NCI-H1105 treated with DMSO at 0.1 percent for 48 hours (cell line): ENCODE results near the gene ATL2.
"Not testable (repeated sequence)": the region's sequence is repeated elsewhere in the genome, so short reads cannot be mapped to it uniquely, and the experiment has no call there.

Experiments
- DNase-seq: peaks from one replicate; lab custom pipeline; 2025; lab: John Stamatoyannopoulos, UW

ATL2 gene

DNA sequence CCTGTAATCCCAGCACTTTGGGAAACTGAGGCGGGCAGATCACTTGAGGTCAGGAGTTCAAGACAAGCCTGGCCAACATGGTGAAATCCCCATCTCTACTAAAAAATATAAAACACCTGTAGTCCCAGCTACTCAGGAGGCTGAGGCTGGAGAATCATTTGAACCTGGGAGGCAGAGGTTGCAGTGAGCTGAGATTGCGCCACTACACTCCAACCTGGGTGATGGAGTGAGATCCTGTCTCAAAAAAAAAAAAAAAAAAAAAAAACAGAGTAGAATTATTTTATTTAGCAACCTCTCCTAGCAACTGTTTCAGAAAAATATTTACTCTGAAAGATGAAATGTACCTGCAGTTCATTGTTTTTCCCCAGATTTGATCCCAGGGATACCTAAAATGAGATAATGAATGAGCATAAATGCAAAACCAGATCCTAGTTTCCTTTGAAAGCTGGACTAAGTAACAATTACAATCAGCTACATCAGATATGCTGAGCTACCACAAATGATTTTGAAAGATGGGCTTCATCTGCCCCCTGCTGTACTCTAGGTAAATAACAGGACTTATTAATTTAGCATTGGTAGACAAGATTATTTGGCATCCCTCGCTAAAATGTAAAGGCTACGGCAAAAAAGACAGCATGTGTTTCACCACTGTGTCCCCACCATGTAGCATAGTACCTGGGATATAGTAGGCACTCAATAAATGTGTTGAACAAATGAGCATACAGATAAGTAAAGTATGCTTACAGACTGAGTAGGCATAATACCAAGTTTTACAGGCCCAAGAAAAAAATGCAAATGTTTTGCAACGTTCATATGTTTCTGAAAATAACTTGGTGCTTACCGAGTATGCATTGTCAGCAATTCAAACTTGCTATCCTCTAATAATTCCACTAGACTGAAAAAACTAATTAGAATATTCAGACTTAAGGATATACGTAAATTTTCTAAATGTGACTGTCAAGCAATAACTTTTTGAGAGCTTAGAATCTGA, 102.5 kb downstream of the ATL2 start:
- DNase-seq, result peak; percentile 65

DNA sequence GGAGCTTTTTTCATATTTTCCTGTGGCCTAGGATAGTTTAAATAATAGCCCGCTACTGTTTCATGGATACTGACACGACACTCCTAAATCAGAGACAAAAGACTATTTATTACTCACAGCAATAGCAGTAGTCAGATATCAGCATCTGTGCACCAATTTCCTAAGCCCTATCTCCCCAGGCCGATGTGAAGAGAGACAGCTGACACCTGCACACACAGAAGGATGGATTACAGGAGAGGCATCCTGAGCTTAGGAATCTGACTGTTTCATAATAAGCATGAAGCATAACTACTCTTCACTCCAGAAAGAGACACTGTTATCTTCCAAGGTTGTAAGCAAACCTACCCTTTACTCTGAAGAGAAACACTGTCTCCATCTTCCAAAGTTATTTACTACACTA, 105.4 kb downstream of the ATL2 start:
- DNase-seq, result no peak

DNA sequence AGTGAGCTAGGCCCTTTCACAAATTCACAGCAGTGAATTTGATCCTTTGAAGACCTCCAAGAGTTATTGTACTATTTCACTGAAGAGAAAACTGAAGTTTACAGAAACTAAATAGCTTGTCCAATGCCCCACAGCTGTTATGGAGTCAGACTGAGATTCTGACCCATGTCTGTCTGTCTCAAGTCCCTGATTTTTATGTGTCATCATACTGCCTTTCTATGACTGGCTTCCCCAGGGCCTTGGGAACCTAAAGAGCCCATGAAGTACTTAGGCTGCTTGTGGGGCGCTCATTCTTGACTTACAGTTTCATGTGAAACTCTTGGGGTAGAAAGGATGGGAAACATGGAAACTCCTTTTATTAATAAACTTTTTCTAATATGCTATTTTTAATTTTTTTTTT, 107.7 kb downstream of the ATL2 start:
- DNase-seq, result no peak

DNA sequence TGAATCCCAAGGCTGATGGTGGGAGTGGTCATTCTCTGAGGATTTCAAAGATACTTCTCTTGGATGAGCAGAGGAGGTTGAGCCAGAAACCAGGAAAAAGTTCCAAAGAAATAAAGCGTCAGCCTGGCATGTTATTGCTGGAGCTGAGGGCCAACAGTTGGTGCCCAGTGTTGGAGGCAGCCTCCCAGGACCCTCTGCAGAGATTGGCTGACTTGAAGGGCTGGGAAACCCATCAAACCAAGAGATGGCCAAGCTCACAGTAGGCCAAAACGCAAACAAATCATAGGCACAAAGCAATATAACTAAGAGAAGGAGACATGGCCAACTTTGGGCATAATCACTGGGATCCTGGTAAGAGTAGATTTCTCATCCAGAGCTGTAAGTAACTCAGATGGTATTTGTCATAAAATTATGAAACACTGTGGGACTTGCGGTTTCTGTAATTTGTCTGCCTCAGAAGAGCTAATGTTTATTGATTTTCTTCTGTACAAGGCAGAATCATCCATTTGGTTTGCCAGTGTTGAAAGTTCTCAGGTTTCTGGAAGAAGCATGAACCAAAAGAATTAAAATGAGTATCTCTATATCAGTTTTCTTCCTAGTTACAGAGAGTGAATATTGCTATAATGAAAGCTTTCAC, 108.3 kb downstream of the ATL2 start:
- no peak for DNase-seq

DNA sequence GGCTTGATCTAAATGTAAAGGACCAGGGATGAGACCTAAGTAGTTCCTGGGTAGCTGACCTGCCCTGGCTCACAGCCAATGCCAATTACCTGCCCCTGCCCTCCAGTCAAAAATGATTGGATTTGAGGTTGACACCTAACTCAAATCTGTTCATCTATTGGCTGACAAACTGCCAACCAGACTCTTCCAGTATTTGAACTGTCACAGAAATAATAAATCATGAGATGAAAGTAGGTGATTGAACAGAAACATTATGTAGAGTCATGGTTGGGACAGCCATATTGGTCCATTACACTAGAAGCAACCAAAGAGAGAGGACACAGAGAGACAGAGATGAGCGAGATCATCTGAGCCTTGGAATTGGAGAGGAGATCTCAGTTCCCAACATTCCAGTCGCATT, 109.1 kb downstream of the ATL2 start:
- DNase-seq, result no peak

DNA sequence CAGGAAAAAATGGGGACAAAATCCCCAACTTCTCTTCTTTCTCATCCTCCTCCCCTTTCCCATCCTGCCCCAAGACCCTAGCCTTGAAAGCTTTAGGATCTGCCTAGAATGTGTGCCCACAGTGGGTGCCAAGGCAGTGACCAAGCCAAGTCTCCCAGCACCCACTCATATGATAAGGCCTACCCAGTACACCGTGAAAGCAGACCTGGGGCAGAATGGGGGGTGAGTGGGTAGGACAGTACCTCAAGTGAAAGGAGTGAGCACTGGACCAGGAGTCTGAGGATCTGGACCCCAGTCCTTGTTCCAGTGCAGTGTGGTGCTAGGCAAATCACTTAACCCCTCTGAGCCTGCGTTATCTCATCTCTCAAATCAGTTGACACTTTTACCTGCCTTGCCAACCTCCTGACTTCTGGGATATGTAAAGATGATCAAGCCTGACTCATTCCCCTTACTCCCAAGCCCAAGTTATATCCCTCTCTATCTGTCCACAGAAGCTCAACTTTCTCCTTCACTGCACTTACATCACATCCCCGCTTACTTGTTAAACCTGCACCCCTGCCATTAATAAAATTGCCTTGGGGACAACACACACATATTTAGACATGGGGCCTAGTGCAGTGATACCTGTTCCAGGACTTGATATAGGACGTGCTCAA, 109.7 kb downstream of the ATL2 start:
- no peak for DNase-seq

DNA sequence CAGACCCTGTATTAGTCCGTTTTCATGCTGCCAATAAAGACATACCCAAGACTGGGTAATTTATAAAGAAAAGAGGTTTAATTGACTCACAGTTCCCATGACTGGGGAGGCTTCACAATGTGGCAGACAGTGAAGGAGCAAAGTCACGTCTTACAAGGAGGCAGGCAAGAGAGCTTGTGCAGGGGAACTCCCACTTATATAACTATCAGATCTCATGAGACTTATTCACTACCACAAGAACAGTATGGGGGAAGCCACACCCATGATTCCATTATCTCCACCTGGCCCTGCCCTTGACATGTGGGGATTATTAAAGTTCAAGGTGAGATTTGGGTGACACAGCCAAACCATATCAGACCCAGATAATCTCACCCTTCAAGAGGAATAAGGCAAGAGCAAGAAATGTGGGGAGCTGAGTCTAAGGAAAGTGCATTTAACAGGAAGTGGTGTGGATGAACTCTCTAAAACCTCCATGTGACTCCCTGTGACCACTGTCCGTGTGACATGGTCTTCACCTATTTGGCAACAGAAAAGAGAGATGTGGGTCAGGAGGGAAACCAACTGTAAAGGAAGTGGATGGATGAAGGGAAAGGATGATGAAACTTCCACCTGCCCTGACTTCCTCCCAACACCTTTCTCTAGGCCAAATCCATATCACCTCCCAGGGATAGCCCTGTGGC, 110.6 kb downstream of the ATL2 start:
- no peak for DNase-seq

- no peak for DNase-seq
These were observed 111.6 kb downstream of the ATL2 start for GRCh38 chr2:38265461-38265860.

- no peak for DNase-seq
These were observed 112.5 kb downstream of the ATL2 start for GRCh38 chr2:38264396-38265221.

- no peak for DNase-seq
These were observed 113.8 kb downstream of the ATL2 start for GRCh38 chr2:38263293-38263692.

GRCh38 chr2:38262069-38262871, 114.8 kb downstream of the ATL2 start:
- no peak for DNase-seq

- DNase-seq, result no peak
These were observed 115.5 kb downstream of the ATL2 start for GRCh38 chr2:38261569-38262068.

GRCh38 chr2:38260972-38261371, 116.1 kb downstream of the ATL2 start:
- no peak for DNase-seq

GRCh38 chr2:38260469-38260868, 116.6 kb downstream of the ATL2 start:
- DNase-seq, result no peak

DNA sequence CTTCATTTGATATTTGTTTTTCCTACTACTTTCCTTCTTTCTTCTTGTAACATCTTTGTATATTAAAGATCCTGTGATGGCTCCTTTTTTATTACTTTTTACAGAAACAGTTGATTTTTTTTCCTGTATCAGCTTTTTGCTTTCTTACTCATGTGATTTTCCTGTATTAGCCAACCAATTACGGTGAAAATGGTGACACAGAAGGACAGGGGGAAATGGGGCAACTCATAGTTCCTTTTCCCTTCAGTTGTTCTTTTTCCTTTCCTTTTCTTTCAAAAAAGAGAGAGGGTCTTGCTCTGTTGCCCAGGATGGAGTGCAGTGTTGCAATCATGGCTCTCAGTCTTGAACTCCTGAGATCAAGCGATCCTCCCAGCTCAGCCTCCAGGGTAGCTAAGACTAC, 117.8 kb downstream of the ATL2 start:
- no peak for DNase-seq

DNA sequence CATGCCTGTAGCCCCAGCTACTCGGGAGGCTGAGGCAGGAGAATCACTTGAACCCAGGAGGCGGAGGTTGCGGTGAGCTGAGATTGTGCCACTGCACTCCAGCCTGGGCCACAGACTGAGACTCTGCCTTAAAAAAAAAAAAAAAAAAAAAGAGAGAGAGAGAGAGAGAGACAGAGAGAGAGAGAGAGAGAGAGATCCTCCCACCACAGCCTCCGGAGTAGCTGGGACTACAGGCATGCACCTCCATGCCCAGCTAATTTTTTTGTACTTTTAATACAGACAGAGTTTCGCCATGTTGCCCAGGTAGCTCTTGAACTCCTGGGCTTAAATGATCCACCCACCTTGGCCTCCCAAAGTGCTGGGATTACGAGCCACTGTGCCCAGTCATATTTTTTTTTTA, 119.4 kb downstream of the ATL2 start:
- not testable (repeated sequence) for DNase-seq

GRCh38 chr2:38256610-38257009, 120.5 kb downstream of the ATL2 start:
- DNase-seq, result no peak

DNA sequence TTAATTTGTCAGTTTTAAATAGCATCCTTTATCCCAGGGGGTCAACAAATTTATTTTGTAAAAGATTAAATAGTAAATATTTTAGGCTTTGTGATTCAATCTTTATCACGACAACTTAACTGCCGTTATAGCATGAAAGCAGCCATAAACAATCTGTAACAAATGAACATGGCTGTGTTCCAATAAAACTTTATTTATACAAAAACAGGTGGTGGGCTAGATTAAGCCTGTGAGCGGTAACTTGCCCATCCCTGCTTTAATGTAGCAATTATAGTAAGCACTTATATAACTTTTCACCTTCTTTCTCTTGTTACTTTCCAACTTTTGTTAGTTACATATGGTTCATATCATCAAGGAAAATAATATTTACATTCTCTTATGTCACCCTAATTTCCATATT, 121.9 kb downstream of the ATL2 start:
- no peak for DNase-seq

GRCh38 chr2:38254796-38255195, 122.3 kb downstream of the ATL2 start:
- DNase-seq, result no peak

- DNase-seq, result no peak
These were observed 125.1 kb downstream of the ATL2 start for GRCh38 chr2:38251940-38252339.
